ENCODE results near the gene DGCR2.
"Not testable (repeated sequence)": the region's sequence is repeated elsewhere in the genome, so short reads cannot be mapped to it uniquely, and the experiment has no call there.

Gene DGCR2

GRCh38 chr22:18997306-18997924 is 124.8 kb downstream of the DGCR2 start:
- DNase-seq, result no peak

DNA sequence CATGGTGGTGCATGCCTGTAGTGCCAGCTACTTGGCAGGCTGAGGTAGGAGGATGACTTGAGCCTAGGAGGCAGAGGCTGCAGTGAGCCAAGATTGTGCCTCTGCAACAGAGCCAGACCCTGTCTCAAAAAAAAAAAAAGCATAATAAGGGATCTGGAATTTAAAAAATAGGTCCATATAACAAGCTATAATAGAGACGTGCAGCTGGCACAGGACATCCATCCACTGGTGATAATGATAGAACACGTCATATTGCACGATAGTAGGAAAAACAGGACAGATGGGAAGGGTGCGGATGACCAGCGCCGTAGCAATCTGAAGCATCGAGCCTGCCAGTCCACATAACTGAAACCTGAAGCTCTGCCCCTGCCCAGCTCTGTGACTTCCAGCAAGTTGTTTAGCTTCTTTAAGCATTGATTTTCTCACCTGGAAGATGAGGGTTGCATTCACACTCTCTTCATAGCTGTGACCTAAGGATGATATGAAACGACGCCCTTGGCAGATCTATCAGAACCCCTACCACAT is 125.8 kb downstream of the DGCR2 start:
- no peak for DNase-seq

DNA sequence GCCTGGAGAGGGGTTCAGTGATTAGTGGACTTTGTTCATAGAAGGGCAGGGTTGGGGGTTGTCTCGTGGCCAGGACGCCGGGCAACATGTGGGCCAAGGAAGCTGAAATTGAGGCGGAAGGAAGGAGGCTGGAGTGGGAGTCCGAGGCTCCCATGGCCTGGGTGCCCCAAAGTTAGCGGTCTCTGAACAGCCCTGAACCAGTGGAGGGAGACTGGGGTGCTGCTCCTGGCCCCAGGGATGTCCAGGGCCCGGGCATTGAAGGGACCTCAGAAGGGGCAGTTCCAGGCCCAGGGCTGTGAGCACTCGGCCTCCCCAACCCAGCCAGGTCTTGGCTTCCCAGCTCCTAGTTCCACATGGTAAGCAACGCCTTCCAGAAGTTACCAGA is 126.9 kb downstream of the DGCR2 start:
- no peak for DNase-seq

DNA sequence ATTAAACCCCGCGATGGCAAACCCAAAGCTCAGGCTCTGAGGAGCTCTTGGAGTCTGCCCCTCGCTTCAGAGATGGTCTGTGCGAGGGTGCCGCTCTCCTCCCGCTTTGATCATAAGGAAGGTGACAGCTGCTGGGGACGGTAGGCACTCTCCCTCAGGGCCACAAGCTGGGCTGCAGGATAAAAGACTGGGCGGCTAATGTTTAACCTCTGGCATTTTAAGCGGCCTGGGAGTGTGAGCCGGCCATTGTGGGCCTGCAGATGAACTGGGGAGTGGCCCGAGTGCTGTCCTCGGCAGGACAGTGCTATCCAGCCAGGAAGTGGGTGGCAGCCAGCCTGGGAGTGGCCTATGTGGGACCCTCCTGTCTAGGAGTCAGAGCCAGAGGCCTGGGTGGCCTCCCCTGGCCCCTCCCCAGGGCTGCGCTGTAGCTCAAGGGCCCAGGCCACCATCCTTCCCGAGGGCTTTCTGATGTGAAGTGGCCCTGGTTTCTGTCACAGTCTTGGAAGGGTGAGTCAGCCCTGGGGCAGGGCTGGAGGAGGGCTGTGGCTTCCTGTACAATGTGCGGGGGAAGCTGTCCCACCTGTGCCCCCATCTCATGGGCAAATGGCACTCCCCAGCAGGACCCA is 127.4 kb downstream of the DGCR2 start:
- no peak for DNase-seq

- no peak for DNase-seq
Observed at GRCh38 chr22:18994056-18994455, 128.2 kb downstream of the DGCR2 start.

DNA sequence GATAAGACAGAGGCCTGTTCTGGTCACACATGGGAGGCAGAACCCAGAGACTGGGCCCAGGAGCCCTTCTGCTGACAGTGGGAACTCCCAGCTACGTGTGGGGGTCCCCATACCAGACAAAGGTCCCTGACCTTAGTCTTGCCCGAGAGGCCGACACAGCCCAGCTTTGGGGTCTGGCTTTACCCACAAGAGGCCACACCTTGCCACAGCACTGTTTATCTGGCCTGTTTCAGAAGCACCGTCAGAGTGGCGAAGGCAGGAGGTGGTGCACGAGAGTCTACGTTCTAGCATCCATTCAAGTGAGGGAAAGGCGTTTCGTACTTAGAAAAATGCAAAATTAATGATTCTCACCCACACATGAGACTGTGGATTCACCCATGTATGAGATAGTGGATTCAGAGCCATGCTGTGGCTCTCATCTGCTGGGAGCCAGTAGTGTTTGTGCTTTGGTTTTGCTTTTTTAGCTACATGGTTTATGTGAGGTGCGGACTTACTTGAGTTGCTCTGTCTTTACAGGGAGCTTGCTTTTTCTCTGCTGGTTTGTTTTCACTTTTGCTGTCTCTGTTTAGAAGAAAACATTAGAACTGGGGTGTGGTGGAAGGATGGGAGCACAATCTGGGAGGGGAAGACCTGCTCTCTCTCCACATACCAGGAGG is 129.5 kb downstream of the DGCR2 start:
- no peak for DNase-seq

GRCh38 chr22:18991821-18992442 is 130.3 kb downstream of the DGCR2 start:
- no peak for DNase-seq

GRCh38 chr22:18991138-18991432 is 131.1 kb downstream of the DGCR2 start:
- DNase-seq, result no peak

- DNase-seq, result no peak
Observed at GRCh38 chr22:18990355-18991137, 131.7 kb downstream of the DGCR2 start.

GRCh38 chr22:18988958-18989357 is 133.3 kb downstream of the DGCR2 start:
- no peak for DNase-seq

- peak in 1 of 2 experiments; percentile 43 for DNase-seq
Observed at GRCh38 chr22:18987765-18988164, 134.4 kb downstream of the DGCR2 start.

- DNase-seq, result not testable (repeated sequence)
Observed at GRCh38 chr22:18987114-18987513, 135.1 kb downstream of the DGCR2 start.

Data from NCI-H526 (cell line).